ENCODE data around the gene ZNF771. TPM values are rescaled to one million over a fixed set of nuclear protein-coding genes. Genes with fewer than 3 reads are reported as not detected.
"Not testable (repeated sequence)": the region's sequence is repeated elsewhere in the genome, so short reads cannot be mapped to it uniquely, and the experiment has no call there.

Gene ZNF771
- polyA plus RNA-seq, 4 donors = 5.5 to 8.9 (median 5.8) TPM

- peak; percentile 90 to 97 (median 96) for DNase-seq (ENCODE audit: low read depth in 4 of 4, low spot score in 3 of 4)
Observed at GRCh38 chr16:30429678-30430427, 22.4 kb downstream of the ZNF771 start, which contains the start of gene DCTPP1. TSS of gene DCTPP1 (minus strand) at chr16:30430030. CDS start at chr16:30429980, 50 bp downstream.

GRCh38 chr16:30430428-30430970, 23.1 kb downstream of the ZNF771 start:
- no peak for DNase-seq (ENCODE audit: low read depth in 4 of 4, low spot score in 3 of 4)

GRCh38 chr16:30434852-30435251, 27.4 kb downstream of the ZNF771 start:
- DNase-seq (ENCODE audit: low read depth in 4 of 4, low spot score in 3 of 4) = no peak

- DNase-seq (ENCODE audit: low read depth in 4 of 4, low spot score in 3 of 4) = no peak
Observed at GRCh38 chr16:30437511-30438046, 30.2 kb downstream of the ZNF771 start.

GRCh38 chr16:30438835-30439234, 31.4 kb downstream of the ZNF771 start:
- DNase-seq (ENCODE audit: low read depth in 4 of 4, low spot score in 3 of 4) = no peak

- DNase-seq (ENCODE audit: low read depth in 4 of 4, low spot score in 3 of 4) = no peak
Observed at GRCh38 chr16:30439720-30440348, 32.4 kb downstream of the ZNF771 start.

GRCh38 chr16:30443631-30444030, 36.2 kb downstream of the ZNF771 start:
- DNase-seq (ENCODE audit: low read depth in 4 of 4, low spot score in 3 of 4) = no peak

- no peak for DNase-seq (ENCODE audit: low read depth in 4 of 4, low spot score in 3 of 4)
Observed at GRCh38 chr16:30444231-30445148, 37.1 kb downstream of the ZNF771 start.

- no peak for DNase-seq (ENCODE audit: low read depth in 4 of 4, low spot score in 3 of 4)
Observed at GRCh38 chr16:30445149-30445407, 37.7 kb downstream of the ZNF771 start.

- peak; percentile 93 to 97 (median 96) for DNase-seq (ENCODE audit: low read depth in 4 of 4, low spot score in 3 of 4)
Observed at GRCh38 chr16:30445408-30446202, 38.2 kb downstream of the ZNF771 start, which contains the start of gene SEPHS2. TSS of gene SEPHS2 (minus strand) at chr16:30445874. CDS start at chr16:30445727, 147 bp downstream.

GRCh38 chr16:30446203-30446595, 38.8 kb downstream of the ZNF771 start:
- no peak for DNase-seq (ENCODE audit: low read depth in 4 of 4, low spot score in 3 of 4)

- DNase-seq (ENCODE audit: low read depth in 4 of 4, low spot score in 3 of 4) = no peak
Observed at GRCh38 chr16:30447512-30448226, 40.3 kb downstream of the ZNF771 start.

GRCh38 chr16:30449116-30449435, 41.7 kb downstream of the ZNF771 start:
- no peak for DNase-seq (ENCODE audit: low read depth in 4 of 4, low spot score in 3 of 4)

GRCh38 chr16:30452709-30453580, 45.5 kb downstream of the ZNF771 start:
- DNase-seq (ENCODE audit: low read depth in 4 of 4, low spot score in 3 of 4) = not testable (repeated sequence)

GRCh38 chr16:30456302-30456701, 48.9 kb downstream of the ZNF771 start:
- DNase-seq (ENCODE audit: low read depth in 4 of 4, low spot score in 3 of 4) = no peak

GRCh38 chr16:30457256-30457655, 49.9 kb downstream of the ZNF771 start:
- no peak for DNase-seq (ENCODE audit: low read depth in 4 of 4, low spot score in 3 of 4)

GRCh38 chr16:30457743-30458560, 50.5 kb downstream of the ZNF771 start:
- DNase-seq (ENCODE audit: low read depth in 4 of 4, low spot score in 3 of 4) = no peak
